Amniotic stem cell (primary cell): ENCODE measurements around the gene C21orf91.
"Not testable (repeated sequence)": the region's sequence is repeated elsewhere in the genome, so short reads cannot be mapped to it uniquely, and the experiment has no call there.

Source experiments
- DNase-seq: peaks from one replicate; lab custom pipeline; 2025; lab: John Stamatoyannopoulos, UW

C21orf91 gene

GRCh38 chr21:17777072-17777765 lies 41.9 kb downstream of the C21orf91 start:
- DNase-seq: no peak

- no peak for DNase-seq
Measured at GRCh38 chr21:17775431-17776126, 43.6 kb downstream of the C21orf91 start.

GRCh38 chr21:17775021-17775420 lies 44.1 kb downstream of the C21orf91 start:
- DNase-seq: not testable (repeated sequence)

GRCh38 chr21:17769447-17769845 lies 49.7 kb downstream of the C21orf91 start:
- no peak for DNase-seq

- DNase-seq: no peak
Measured at GRCh38 chr21:17768840-17769446, 50.2 kb downstream of the C21orf91 start.

GRCh38 chr21:17765207-17765606 lies 53.9 kb downstream of the C21orf91 start:
- no peak for DNase-seq

- no peak for DNase-seq
Measured at GRCh38 chr21:17763288-17764037, 55.7 kb downstream of the C21orf91 start.

GRCh38 chr21:17759511-17760178 lies 59.5 kb downstream of the C21orf91 start:
- DNase-seq: no peak

GRCh38 chr21:17758683-17759082 lies 60.5 kb downstream of the C21orf91 start:
- DNase-seq: no peak

GRCh38 chr21:17757671-17758070 lies 61.5 kb downstream of the C21orf91 start:
- DNase-seq: no peak

- DNase-seq: no peak
Measured at GRCh38 chr21:17753736-17754135, 65.4 kb downstream of the C21orf91 start.

GRCh38 chr21:17752171-17752570 lies 67.0 kb downstream of the C21orf91 start:
- no peak for DNase-seq

- no peak for DNase-seq
Measured at GRCh38 chr21:17746920-17747319, 72.2 kb downstream of the C21orf91 start.

- no peak for DNase-seq
Measured at GRCh38 chr21:17745086-17745485, 74.1 kb downstream of the C21orf91 start.

GRCh38 chr21:17742940-17743592 lies 76.1 kb downstream of the C21orf91 start:
- no peak for DNase-seq

- no peak for DNase-seq
Measured at GRCh38 chr21:17742181-17742580, 77.0 kb downstream of the C21orf91 start.
